HEK293 (cell line): ENCODE measurements around the gene TP53AIP1.

Experiments used
- CTCF ChIA-PET: fragments of 350-600 bp; formaldehyde crosslinking; extraction: SDS; loops from one replicate; lab custom pipeline; 2021; ENCODE audit warnings: antibody characterized with exemption; lab: Yijun Ruan, JAX
- POLR2A ChIA-PET: fragments of 300-600 bp; formaldehyde crosslinking; extraction: SDS; loops from one replicate; lab custom pipeline; 2020; ENCODE audit warnings: antibody characterized with exemption, inconsistent platforms; lab: Yijun Ruan, JAX
- H3K27ac ChIP-seq: fragments of 200-500 bp; sonication (Bioruptor generic); 2 replicates; pipeline ENCODE4 v1.5.1; 2014; ENCODE audit warnings: low read depth, low read length, control low read depth, inconsistent platforms; ENCODE audit errors: extremely low read depth
- H3K36me3 ChIP-seq, 2 experiments: fragments of 200-500 bp in 1 of 2; sonication (Bioruptor generic) in 1 of 2; 1 replicate in 1 of 2; 2 replicates in 1 of 2; pipeline ENCODE4 v1.5.1; 2014 to 2017; ENCODE audit warnings: inconsistent platforms in 2 of 2, low read length in 2 of 2; ENCODE audit not compliant: control insufficient read depth in 2 of 2, insufficient read depth in 1 of 2
- H3K4me1 ChIP-seq: fragments of 200-500 bp; sonication (Bioruptor generic); 2 replicates; pipeline ENCODE4 v1.5.1; 2014; ENCODE audit warnings: mild to moderate bottlenecking, low read length, inconsistent platforms; ENCODE audit not compliant: control insufficient read depth, insufficient read depth
- H3K4me3 ChIP-seq: 2 replicates; pipeline ENCODE4 v1.5.1; 2011; ENCODE audit warnings: low read depth, mild to moderate bottlenecking, control low read depth, low read length, moderate library complexity
- H3K9me3 ChIP-seq: fragments of 200-500 bp; sonication (Bioruptor generic); 2 replicates; pipeline ENCODE4 v1.5.1; 2014; ENCODE audit warnings: low read depth, low read length, inconsistent platforms; ENCODE audit not compliant: control insufficient read depth, insufficient read depth
- BCL6B ChIP-seq: fragments of 450-650 bp; formaldehyde crosslinking; IDR thresholded peaks from 2 replicates; pipeline ENCODE4 v1.5.1; 2017; ENCODE audit warnings: missing biosample characterization, missing genetic modification characterization
- GFI1B ChIP-seq: fragments of 450-650 bp; formaldehyde crosslinking; IDR thresholded peaks from 2 replicates; pipeline ENCODE4 v1.5.1; 2016; ENCODE audit warnings: missing biosample characterization, missing genetic modification characterization
- GLIS2 ChIP-seq: fragments of 450-650 bp; formaldehyde crosslinking; IDR thresholded peaks from 2 replicates; pipeline ENCODE4 v1.5.1; 2016; ENCODE audit warnings: missing biosample characterization, missing genetic modification characterization
- MEIS1 ChIP-seq: sonication (generic); formaldehyde crosslinking; IDR thresholded peaks from 2 replicates; pipeline ENCODE4 v1.8.1; 2022; ENCODE audit warnings: missing genetic modification reagents, mild to moderate bottlenecking, borderline replicate concordance
- SCRT1 ChIP-seq: fragments of 450-650 bp; formaldehyde crosslinking; IDR thresholded peaks from 2 replicates; pipeline ENCODE4 v1.5.1; 2016; ENCODE audit warnings: missing biosample characterization, missing genetic modification characterization, borderline replicate concordance
- SCRT2 ChIP-seq: fragments of 450-650 bp; formaldehyde crosslinking; IDR thresholded peaks from 2 replicates; pipeline ENCODE4 v1.5.1; 2016; ENCODE audit warnings: missing biosample characterization, missing genetic modification characterization
- SP7 ChIP-seq: fragments of 450-650 bp; formaldehyde crosslinking; IDR thresholded peaks from 2 replicates; pipeline ENCODE4 v1.5.1; 2016; ENCODE audit warnings: missing biosample characterization, missing genetic modification characterization
- ZBTB17 ChIP-seq: fragments of 450-650 bp; formaldehyde crosslinking; IDR thresholded peaks from 2 replicates; pipeline ENCODE4 v1.5.1; 2016; ENCODE audit warnings: missing biosample characterization, missing genetic modification characterization
- ZBTB21 ChIP-seq: fragments of 450-650 bp; formaldehyde crosslinking; IDR thresholded peaks from 2 replicates; pipeline ENCODE4 v1.5.1; 2017; ENCODE audit warnings: missing biosample characterization, missing genetic modification characterization
- ZNF157 ChIP-seq: fragments of 450-650 bp; formaldehyde crosslinking; IDR thresholded peaks from 2 replicates; pipeline ENCODE4 v1.5.1; 2016; ENCODE audit warnings: missing biosample characterization, missing genetic modification characterization
- ZNF175 ChIP-seq: fragments of 450-650 bp; formaldehyde crosslinking; IDR thresholded peaks from 2 replicates; pipeline ENCODE4 v1.5.1; 2016; ENCODE audit warnings: missing biosample characterization, missing genetic modification characterization
- ZNF184 ChIP-seq: fragments of 450-650 bp; IDR thresholded peaks from 2 replicates; pipeline ENCODE4 v1.5.1; 2018; ENCODE audit warnings: missing biosample characterization, mild to moderate bottlenecking, missing genetic modification characterization
- ZNF19 ChIP-seq: fragments of 450-650 bp; formaldehyde crosslinking; IDR thresholded peaks from 2 replicates; pipeline ENCODE4; 2016; ENCODE audit warnings: missing biosample characterization, missing genetic modification characterization, low read depth
- ZNF2 ChIP-seq: fragments of 450-650 bp; formaldehyde crosslinking; IDR thresholded peaks from 2 replicates; pipeline ENCODE4 v1.5.1; 2016; ENCODE audit warnings: missing biosample characterization, missing genetic modification characterization
- ZNF221 ChIP-seq: fragments of 450-650 bp; formaldehyde crosslinking; IDR thresholded peaks from 2 replicates; pipeline ENCODE4 v1.5.1; 2017; ENCODE audit warnings: missing biosample characterization, missing genetic modification characterization, borderline replicate concordance
- ZNF24 ChIP-seq: fragments of 450-650 bp; formaldehyde crosslinking; IDR thresholded peaks from 2 replicates; pipeline ENCODE4 v1.5.1; 2016; ENCODE audit warnings: missing biosample characterization, missing genetic modification characterization
- ZNF302 ChIP-seq: fragments of 450-650 bp; formaldehyde crosslinking; IDR thresholded peaks from 2 replicates; pipeline ENCODE4 v1.5.1; 2016; ENCODE audit warnings: missing biosample characterization, missing genetic modification characterization, low read depth
- ZNF311 ChIP-seq: fragments of 450-650 bp; formaldehyde crosslinking; IDR thresholded peaks from 2 replicates; pipeline ENCODE4 v1.5.1; 2017; ENCODE audit warnings: missing biosample characterization, missing genetic modification characterization, borderline replicate concordance
- ZNF324 ChIP-seq: fragments of 450-650 bp; formaldehyde crosslinking; IDR thresholded peaks from 2 replicates; pipeline ENCODE4 v1.5.1; 2016; ENCODE audit warnings: missing biosample characterization, missing genetic modification characterization
- ZNF600 ChIP-seq: fragments of 450-650 bp; formaldehyde crosslinking; IDR thresholded peaks from 2 replicates; pipeline ENCODE4 v1.5.1; 2016; ENCODE audit warnings: missing biosample characterization, missing genetic modification characterization
- ZNF626 ChIP-seq: fragments of 450-650 bp; sonication (Bioruptor Pico); formaldehyde crosslinking; IDR thresholded peaks from 2 replicates; pipeline ENCODE4 v1.5.1; 2018; ENCODE audit warnings: missing biosample characterization, missing genetic modification characterization, inconsistent platforms
- TF ChIP-seq, protein P1 (sequence below): fragments of 450-650 bp; IDR thresholded peaks from 2 replicates; pipeline ENCODE4 v1.5.1; 2018; ENCODE audit warnings: missing biosample characterization, mild to moderate bottlenecking, missing genetic modification characterization
- TF ChIP-seq, protein P2 (sequence below): fragments of 450-650 bp; formaldehyde crosslinking; IDR thresholded peaks from 2 replicates; pipeline ENCODE4 v1.5.1; 2016; ENCODE audit warnings: missing biosample characterization, missing genetic modification characterization
- TF ChIP-seq, protein P3 (sequence below): fragments of 450-650 bp; formaldehyde crosslinking; IDR thresholded peaks from 2 replicates; pipeline ENCODE4 v1.5.1; 2016; ENCODE audit warnings: missing biosample characterization, missing genetic modification characterization, borderline replicate concordance

The TP53AIP1 gene

DNA sequence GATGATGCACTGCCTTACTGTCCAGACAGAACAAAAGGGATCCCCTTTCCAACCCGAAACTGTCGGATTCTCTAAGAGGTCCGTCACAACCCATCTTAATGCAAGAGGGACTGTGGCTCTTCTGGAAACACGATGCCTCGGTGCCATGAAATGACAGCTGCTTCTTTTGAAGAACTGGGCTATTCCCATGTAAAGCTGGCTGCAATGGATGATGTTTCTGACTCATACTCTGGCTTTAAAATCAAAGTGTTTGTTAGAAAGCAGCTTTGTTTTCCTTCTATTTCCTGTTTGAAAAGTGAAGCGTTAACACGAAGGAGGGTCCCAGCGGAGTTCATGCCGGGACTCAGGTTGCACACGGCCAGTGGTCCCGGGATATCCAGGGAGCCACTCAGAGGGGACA is 3.1 kb downstream of the TP53AIP1 start (continued):
- TF ChIP-seq ZBTB17 (tag by site-specific recombination) (no peak), GLIS2 (tag by site-specific recombination) (no peak), ZNF24 (tag by site-specific recombination) (no peak), ZNF19 (tag by site-specific recombination) (no peak), ZNF175 (tag by site-specific recombination) (no peak), GFI1B (no peak)

GRCh38 chr11:128938156-128938885 is 4.3 kb downstream of the TP53AIP1 start:
- Histone ChIP-seq H3K36me3 (no peaks in the 10 kb centered on the region), H3K4me3 (no peak overlapping the region), H3K9me3 (no peaks in the 10 kb centered on the region), H3K27ac (no peak overlapping the region), H3K4me1 (no peaks in the 10 kb centered on the region)
- ChIA-PET CTCF (interaction anchor here (0.6 to 4.9 kb wide), 3 partner anchors 19 to 142 kb away, joined by 3 to 37 read pairs (median 3); no protein-coding TSS in a partner anchor), POLR2A (no interaction called here)
- TF ChIP-seq ZNF600 (tag by site-specific recombination) = no peak
- TF ChIP-seq MEIS1 = no peak
- TF ChIP-seq SP7 (tag by site-specific recombination) = no peak
- no peak for TF ChIP-seq ZNF221 (tag by site-specific recombination)
- no peak for TF ChIP-seq ZNF324 (tag by site-specific recombination)
- TF ChIP-seq ZBTB21 (tag by site-specific recombination) = no peak
- no peak for TF ChIP-seq ZNF184
- TF ChIP-seq, protein P1, sequence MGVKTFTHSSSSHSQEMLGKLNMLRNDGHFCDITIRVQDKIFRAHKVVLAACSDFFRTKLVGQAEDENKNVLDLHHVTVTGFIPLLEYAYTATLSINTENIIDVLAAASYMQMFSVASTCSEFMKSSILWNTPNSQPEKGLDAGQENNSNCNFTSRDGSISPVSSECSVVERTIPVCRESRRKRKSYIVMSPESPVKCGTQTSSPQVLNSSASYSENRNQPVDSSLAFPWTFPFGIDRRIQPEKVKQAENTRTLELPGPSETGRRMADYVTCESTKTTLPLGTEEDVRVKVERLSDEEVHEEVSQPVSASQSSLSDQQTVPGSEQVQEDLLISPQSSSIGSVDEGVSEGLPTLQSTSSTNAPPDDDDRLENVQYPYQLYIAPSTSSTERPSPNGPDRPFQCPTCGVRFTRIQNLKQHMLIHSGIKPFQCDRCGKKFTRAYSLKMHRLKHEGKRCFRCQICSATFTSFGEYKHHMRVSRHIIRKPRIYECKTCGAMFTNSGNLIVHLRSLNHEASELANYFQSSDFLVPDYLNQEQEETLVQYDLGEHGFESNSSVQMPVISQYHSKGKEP = no peak
- no peak for TF ChIP-seq BCL6B (tag by site-specific recombination)
- TF ChIP-seq ZNF311 (tag by site-specific recombination) = no peak
- TF ChIP-seq SCRT1 (tag by site-specific recombination) = no peak
- TF ChIP-seq ZNF2 (tag by site-specific recombination) = no peak
- no peak for TF ChIP-seq ZNF302 (tag by site-specific recombination)
- TF ChIP-seq, protein P2, sequence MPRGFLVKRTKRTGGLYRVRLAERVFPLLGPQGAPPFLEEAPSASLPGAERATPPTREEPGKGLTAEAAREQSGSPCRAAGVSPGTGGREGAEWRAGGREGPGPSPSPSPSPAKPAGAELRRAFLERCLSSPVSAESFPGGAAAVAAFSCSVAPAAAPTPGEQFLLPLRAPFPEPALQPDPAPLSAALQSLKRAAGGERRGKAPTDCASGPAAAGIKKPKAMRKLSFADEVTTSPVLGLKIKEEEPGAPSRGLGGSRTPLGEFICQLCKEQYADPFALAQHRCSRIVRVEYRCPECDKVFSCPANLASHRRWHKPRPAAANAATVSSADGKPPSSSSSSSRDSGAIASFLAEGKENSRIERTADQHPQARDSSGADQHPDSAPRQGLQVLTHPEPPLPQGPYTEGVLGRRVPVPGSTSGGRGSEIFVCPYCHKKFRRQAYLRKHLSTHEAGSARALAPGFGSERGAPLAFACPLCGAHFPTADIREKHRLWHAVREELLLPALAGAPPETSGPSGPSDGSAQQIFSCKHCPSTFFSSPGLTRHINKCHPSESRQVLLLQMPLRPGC (tag by site-specific recombination) = no peak
- no peak for TF ChIP-seq SCRT2 (tag by site-specific recombination)

DNA sequence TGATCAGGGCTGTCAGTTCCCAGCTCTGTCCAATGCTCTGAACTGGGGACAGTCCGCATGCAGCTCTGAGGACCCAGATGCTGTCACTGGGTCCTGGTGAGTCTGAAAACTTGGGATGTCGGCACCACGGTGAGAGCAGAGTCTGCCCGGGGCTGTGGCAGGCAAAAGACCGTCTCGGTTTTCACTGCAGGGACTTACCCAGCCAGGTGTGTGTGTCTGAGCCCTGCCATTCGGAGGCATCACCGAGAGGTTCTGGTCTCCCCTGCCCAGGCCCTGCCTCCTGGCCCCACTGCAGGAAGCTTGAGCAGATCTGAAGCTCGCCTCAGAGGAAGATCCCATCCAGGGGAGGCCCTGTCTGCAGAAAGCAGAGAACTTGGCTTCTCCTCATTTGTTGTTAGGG is 5.2 kb downstream of the TP53AIP1 start:
- H3K4me1 ChIP-seq = no peaks in the 10 kb centered on the region
- TF ChIP-seq ZNF626 (tag by site-specific recombination) (no peak), ZNF157 (no peak), SP7 (tag by site-specific recombination) (no peak)
- TF ChIP-seq, protein P3, sequence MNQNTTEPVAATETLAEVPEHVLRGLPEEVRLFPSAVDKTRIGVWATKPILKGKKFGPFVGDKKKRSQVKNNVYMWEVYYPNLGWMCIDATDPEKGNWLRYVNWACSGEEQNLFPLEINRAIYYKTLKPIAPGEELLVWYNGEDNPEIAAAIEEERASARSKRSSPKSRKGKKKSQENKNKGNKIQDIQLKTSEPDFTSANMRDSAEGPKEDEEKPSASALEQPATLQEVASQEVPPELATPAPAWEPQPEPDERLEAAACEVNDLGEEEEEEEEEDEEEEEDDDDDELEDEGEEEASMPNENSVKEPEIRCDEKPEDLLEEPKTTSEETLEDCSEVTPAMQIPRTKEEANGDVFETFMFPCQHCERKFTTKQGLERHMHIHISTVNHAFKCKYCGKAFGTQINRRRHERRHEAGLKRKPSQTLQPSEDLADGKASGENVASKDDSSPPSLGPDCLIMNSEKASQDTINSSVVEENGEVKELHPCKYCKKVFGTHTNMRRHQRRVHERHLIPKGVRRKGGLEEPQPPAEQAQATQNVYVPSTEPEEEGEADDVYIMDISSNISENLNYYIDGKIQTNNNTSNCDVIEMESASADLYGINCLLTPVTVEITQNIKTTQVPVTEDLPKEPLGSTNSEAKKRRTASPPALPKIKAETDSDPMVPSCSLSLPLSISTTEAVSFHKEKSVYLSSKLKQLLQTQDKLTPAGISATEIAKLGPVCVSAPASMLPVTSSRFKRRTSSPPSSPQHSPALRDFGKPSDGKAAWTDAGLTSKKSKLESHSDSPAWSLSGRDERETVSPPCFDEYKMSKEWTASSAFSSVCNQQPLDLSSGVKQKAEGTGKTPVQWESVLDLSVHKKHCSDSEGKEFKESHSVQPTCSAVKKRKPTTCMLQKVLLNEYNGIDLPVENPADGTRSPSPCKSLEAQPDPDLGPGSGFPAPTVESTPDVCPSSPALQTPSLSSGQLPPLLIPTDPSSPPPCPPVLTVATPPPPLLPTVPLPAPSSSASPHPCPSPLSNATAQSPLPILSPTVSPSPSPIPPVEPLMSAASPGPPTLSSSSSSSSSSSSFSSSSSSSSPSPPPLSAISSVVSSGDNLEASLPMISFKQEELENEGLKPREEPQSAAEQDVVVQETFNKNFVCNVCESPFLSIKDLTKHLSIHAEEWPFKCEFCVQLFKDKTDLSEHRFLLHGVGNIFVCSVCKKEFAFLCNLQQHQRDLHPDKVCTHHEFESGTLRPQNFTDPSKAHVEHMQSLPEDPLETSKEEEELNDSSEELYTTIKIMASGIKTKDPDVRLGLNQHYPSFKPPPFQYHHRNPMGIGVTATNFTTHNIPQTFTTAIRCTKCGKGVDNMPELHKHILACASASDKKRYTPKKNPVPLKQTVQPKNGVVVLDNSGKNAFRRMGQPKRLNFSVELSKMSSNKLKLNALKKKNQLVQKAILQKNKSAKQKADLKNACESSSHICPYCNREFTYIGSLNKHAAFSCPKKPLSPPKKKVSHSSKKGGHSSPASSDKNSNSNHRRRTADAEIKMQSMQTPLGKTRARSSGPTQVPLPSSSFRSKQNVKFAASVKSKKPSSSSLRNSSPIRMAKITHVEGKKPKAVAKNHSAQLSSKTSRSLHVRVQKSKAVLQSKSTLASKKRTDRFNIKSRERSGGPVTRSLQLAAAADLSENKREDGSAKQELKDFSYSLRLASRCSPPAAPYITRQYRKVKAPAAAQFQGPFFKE (tag by site-specific recombination) = no peak

More for the DNA sequence above, 5.2 kb downstream of the TP53AIP1 start:
- no peaks in the 10 kb centered on the region for H3K9me3 ChIP-seq
- no peak overlapping the region for H3K4me3 ChIP-seq
- POLR2A ChIA-PET = no interaction called here
- CTCF ChIA-PET = interaction anchor here (1.8 to 4.9 kb wide), 2 partner anchors 19 to 52 kb away, joined by 6 to 37 read pairs; no protein-coding TSS in a partner anchor
- H3K27ac ChIP-seq = no peak overlapping the region
- H3K36me3 ChIP-seq = no peaks in the 10 kb centered on the region
